ENCODE data around the gene OSBPL3. TPM values are rescaled to one million over a fixed set of nuclear protein-coding genes. Genes with fewer than 3 reads are reported as not detected.

The OSBPL3 gene
- polyA plus RNA-seq, 1 of the 3 experiments (the other 2 are of a cell fraction), result 23.2 TPM

GRCh38 chr7:24857623-24858022, 122.4 kb downstream of the OSBPL3 start:
- H3K4me3 ChIP-seq (ENCODE audit: low read depth in 2 of 2, low read length in 1 of 2), result no peak overlapping the region
- H3K4me1 ChIP-seq (ENCODE audit: control insufficient read depth in 1 of 2, insufficient read depth in 2 of 2, low read depth in 1 of 2, low read length in 1 of 2), result peaks cover 0 to 14% of the 10 kb centered on the region in 2 experiments; a peak in 2 of 4 replicates
- DNase-seq, result no peak
- no peaks in the 10 kb centered on the region for H4K20me1 ChIP-seq (ENCODE audit: insufficient read depth)
- ChIA-PET POLR2A (no interaction called here), CTCF (interaction anchor here (0.8 to 2.1 kb wide), 9 partner anchors 8 to 237 kb away, joined by 3 to 5 read pairs (median 4); partner anchors contain the start of gene OSBPL3)
- H3K9me3 ChIP-seq, result no peaks in the 10 kb centered on the region
- peaks cover 35 to 56% of the 10 kb centered on the region in 2 experiments for H3K36me3 ChIP-seq (replicated peaks in 1 of 2; ENCODE audit: control insufficient read depth in 1 of 2, insufficient read depth in 2 of 2, low read length in 1 of 2)
- H3K4me2 ChIP-seq, result no peak overlapping the region
- H3K9ac ChIP-seq, result no peak overlapping the region
- no peak overlapping the region for H2AFZ ChIP-seq (ENCODE audit: low read depth)
- no peaks in the 10 kb centered on the region for H3K9me2 ChIP-seq
- TF ChIP-seq FOSL2 (IDR thresholded peaks at IDR 0.05; ENCODE audit: borderline replicate concordance, low read depth) (no peak), IRF3 (IDR thresholded peaks at IDR 0.05; ENCODE audit: low read depth, low read length) (no peak), ZBTB33 (IDR thresholded peaks at IDR 0.05; ENCODE audit: borderline replicate concordance, low read depth) (no peak), TEAD4 (IDR thresholded peaks at IDR 0.05; ENCODE audit: borderline replicate concordance, insufficient read depth) (no peak), POLR2AphosphoS5 (IDR thresholded peaks at IDR 0.05; ENCODE audit: low read depth, low read length) (no peak), EZH2phosphoT487 (IDR thresholded peaks at IDR 0.05; ENCODE audit: borderline replicate concordance, low read depth) (no peak)
- no peak overlapping the region for H3K27ac ChIP-seq (ENCODE audit: low read depth in 2 of 2, low read length in 1 of 2)
- no peaks in the 10 kb centered on the region for H3K27me3 ChIP-seq (ENCODE audit: insufficient read depth)
- H3K79me2 ChIP-seq (ENCODE audit: insufficient read depth), result no peaks in the 10 kb centered on the region
- H3F3A ChIP-seq (replicated peaks; ENCODE audit: insufficient read depth), result peaks cover 3% of the 10 kb centered on the region

GRCh38 chr7:24854866-24855265, 125.1 kb downstream of the OSBPL3 start:
- Histone ChIP-seq H2AFZ (ENCODE audit: low read depth) (no peak overlapping the region), H3K9me3 (no peaks in the 10 kb centered on the region), H3K36me3 (replicated peaks in 1 of 2; ENCODE audit: control insufficient read depth in 1 of 2, insufficient read depth in 2 of 2, low read length in 1 of 2) (peaks cover 28 to 48% of the 10 kb centered on the region in 2 experiments), H3K4me3 (ENCODE audit: low read depth in 2 of 2, low read length in 1 of 2) (no peak overlapping the region), H3K9me2 (no peaks in the 10 kb centered on the region), H3K27ac (ENCODE audit: low read depth in 2 of 2, low read length in 1 of 2) (no peak overlapping the region), H3K79me2 (ENCODE audit: insufficient read depth) (no peaks in the 10 kb centered on the region), H3K4me2 (no peak overlapping the region), H3K9ac (no peak overlapping the region), H3K27me3 (ENCODE audit: insufficient read depth) (no peaks in the 10 kb centered on the region), H4K20me1 (ENCODE audit: insufficient read depth) (no peaks in the 10 kb centered on the region), H3K4me1 (ENCODE audit: control insufficient read depth in 1 of 2, insufficient read depth in 2 of 2, low read depth in 1 of 2, low read length in 1 of 2) (peaks cover 0 to 27% of the 10 kb centered on the region in 2 experiments; a peak in 2 of 4 replicates), H3F3A (replicated peaks; ENCODE audit: insufficient read depth) (peaks cover 3% of the 10 kb centered on the region)
- WGBS (ENCODE audit: low lambda C conversion rate), result 80% methylated on average over 3 of the region's 3 CpGs
- ChIA-PET POLR2A (no interaction called here), CTCF (interaction anchor here (1.0 to 1.6 kb wide), 5 partner anchors 27 to 239 kb away, joined by 3 to 5 read pairs (median 3); no protein-coding TSS in a partner anchor)
- no peak for DNase-seq
- TF ChIP-seq NFIC (IDR thresholded peaks at IDR 0.05; ENCODE audit: borderline replicate concordance), result peak; percentile 38; the same call in 1 of the 2 replicates
- peak; percentile 22; the same call in 1 of the 2 replicates for TF ChIP-seq TCF12 (IDR thresholded peaks at IDR 0.05)
- peak; percentile 25; the same call in 1 of the 2 replicates for TF ChIP-seq FOSL2 (IDR thresholded peaks at IDR 0.05; ENCODE audit: borderline replicate concordance, low read depth)
- TF ChIP-seq NRF1 (IDR thresholded peaks at IDR 0.05; ENCODE audit: low read depth, low read length), result no peak

Measured in SK-N-SH (cell line).